GM18520 (cell line): ENCODE results near the gene MDM4.

Experiments
- ATAC-seq: cut with Tn5 transposase; IDR thresholded peaks from one replicate; pipeline ENCODE4 v1.9.1; 2021; ENCODE audit not compliant: unreplicated experiment

MDM4 gene

DNA sequence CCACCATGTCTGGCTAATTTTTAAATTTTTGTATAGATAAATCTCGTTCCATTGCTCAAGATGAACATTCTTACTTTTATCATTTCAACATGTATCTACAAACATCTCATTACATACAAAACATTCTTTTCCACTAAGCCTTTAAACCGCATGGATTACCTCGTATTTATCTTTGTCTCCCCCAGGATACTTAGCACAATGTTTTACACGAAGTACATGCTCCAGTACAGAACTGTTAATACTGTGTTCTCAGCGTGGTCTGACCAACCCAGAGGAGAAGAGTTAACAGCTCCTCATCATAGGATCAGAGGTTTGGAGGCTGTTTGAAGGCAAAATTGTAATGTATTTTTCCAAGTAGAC lies 29.0 kb upstream of the MDM4 start:
- ATAC-seq, result no peak

GRCh38 chr1:204491655-204492054 lies 24.6 kb upstream of the MDM4 start:
- ATAC-seq, result no peak

DNA sequence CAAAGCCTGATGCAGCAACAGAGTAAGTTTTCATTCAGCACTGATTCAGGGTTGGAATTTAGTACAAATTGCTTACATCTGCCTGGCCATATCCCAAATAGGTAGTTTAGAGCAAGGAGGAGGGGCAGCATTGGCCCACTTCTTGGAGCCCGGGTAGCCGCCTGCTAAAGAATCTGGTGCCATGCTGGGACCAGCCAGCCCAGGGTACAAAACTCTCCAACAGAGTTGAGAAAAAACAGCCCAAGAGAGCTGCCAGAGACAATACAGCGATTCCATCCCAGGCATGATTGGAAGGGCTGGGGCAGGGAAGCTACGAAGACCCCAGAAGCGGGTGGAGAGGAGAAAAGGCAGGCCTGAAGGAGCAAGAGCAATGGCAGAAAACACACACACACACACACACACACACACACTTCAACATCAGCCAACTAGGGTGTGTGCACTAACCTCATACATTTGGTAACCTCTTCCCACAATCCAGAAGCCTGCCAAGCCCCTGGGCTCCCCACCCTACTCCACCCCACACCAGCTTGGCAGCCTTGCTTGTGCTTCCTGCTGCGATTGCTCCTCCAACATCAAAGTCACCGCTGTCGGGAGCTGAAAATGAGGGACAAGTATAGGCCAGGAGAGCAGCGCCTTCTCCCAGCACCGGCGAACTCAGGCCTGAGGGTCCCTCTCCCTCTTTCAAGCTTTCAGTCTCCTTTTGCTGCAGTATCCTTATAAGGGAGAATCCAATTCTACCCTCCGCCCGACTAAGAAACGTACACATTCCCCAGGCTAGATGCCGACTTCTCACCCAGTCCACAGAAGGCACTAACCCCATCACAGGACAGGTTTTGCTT lies 22.8 kb upstream of the MDM4 start:
- no peak for ATAC-seq

DNA sequence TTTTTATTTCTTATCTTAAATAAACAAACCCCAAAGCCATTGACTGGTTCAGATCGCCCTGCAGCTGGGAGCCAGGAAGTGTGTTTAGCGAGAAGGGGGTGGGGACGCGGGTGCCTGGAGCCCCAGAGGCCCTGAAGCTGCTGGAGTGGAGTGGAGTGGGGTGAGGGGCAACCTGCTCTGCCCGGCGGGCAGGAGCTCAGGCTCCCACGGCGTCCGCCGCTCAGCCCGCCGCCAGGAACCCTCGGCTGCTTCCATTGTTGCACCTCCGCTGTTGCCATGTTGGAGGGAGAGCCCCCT lies 22.3 kb upstream of the MDM4 start:
- ATAC-seq, result no peak

DNA sequence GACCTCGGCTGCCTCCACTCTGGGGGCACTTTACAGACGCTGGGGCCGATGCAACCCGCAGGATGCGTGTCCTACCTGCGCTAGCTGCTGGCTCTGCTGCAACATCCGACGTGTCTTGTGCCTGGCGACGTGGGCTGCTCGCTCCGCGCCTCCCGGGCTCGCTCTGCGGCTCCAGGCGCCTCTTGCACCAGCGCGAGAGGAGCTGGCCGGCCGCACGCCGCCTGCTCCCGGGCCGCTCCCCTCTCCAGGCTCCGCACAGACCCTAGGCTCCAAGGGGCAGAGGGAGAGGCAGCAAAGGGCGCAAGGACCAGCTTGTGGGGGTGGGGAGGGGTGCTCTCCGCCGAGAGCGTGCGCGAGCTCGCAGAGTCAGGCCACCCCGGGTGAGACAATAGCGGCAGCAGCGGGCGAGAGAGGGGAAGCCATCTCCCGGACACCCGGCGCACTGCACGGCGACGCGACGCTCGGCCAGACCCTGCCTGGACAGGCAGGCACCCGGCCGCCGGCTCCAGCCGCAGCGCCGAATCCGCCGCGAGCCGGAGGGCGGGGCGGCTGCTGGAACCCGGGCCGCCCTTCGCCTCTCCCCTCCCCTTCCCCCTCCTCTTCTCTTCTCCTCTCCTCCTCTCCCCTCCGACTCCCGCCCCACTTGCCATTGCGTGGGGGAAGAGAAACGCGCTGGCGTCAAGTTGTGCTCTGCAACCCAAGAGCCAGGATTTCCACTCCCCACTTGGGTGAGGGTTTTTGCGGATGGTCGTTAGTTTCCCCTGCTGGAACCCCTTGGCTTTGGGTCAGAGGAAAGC lies 21.7 kb upstream of the MDM4 start, which contains the start of gene PIK3C2B:
TSS of gene PIK3C2B (minus strand) at position 525 of the 797 bp plus-strand sequence. CDS start 25,003 bp downstream, outside the sequence.
- ATAC-seq, result peak; percentile 68

DNA sequence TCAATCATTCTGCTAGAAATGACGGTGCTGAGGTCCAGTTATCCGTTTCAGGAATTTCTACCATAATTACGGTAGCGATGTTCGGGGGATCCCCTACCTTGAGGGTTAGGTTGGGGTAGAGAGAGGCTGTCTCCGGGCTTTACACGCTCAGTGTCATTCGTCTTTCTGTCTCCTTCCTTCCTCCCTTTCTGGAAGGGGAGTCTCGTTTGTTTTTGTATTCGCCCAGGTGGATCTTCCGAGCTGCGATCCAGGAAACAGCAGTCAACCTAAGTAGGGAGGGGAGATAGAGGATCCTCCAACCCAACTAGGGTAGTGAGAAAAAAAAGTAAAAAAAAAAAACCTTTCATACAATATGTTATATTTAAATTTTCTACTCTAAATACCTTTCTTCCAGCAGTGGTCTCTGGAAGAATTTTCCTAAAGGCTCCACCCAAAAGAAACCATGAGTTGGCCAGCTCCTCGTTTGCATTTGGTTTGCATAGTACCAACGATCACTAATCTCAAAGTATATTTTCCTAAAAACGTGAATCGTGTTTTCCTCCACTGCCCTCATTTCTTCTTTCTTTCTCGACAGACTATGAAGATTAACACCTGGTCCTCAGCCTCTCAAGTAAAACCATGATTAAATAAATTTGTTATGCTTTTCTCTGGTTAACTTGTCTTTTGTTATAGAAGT lies 21.0 kb upstream of the MDM4 start:
- peak; percentile 21 for ATAC-seq

DNA sequence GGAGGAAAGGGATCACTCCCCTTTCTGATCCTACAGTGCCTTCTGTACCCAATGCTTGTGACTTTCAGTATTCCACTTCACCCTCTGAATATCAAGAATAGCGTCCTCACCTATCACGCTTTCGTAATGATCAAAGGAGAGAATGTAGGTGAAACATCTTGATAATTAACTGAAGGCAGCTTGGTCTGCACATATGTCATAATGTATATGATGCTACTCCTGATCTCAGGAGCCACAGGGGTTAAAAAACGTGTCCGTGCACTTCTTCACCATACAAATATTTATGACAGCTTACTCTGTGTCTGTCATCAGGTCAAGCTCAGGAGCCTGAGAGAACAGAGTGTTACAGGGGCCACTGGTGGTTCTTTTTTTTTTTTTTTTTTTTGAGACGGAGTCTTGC lies 20.4 kb upstream of the MDM4 start:
- no peak for ATAC-seq

DNA sequence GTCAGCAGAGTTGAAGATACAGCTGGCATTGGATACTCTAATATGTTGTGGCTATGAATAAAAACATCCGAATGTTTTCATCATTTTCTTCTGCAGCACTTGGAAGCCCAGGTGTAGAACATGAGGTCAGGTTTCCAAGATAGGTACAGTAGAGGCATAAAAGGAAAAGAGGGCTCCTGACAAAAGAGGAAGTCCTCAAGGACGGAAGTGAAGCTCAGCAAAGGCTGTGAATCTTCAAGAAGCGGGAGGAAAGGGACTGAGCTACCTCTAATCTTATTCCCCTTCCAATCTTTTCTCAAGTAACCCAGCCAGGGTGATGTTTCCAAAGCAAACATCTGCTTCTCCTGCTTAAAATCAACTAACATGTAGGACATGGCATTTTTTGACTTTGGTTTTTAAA lies 17.2 kb upstream of the MDM4 start:
- ATAC-seq, result no peak

DNA sequence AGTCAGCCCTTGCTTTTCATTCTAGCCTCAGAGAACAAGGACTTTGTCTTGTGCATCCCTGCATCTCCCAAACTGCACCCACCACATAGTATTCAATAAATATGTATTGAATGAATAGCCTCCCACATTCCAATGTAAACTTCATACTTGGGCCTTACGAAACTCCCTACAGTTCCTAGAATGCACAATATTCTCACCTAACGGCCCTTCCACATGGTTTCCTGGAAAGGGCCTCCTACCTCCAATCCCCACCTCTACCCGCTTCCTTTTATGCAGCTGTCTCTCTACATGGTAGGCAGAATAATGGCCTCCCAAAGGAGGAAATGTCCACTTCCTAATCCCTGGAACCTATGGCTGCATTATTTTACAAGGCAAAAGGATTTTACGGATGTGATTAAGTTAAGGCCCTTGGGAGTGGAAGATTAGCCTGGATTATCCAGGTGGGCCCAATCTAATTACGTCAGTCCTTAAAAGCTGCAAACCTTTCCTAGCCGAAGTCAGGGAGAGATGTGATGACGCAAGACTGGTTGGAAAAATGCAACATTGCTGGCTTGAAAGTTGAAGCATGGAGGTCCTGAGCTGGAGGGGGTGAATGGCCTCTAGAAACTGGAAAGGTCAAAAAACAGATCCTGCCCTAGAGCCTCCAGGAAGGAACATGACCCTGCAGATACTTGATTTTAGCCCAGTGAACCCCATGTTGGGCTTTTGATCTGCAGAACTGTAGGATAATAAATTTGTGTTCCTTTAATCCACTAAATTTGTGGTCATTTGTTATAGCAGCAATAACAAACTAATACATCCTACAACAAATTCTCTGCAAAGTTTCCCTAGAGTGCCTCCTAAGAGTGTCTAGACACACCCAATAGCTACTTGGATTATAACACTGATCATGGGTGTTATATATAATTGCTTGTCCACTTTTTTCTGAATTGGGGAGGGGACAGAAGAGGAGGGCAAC lies 16.4 kb upstream of the MDM4 start:
- ATAC-seq, result no peak

- ATAC-seq, result no peak
These were observed 14.0 kb upstream of the MDM4 start for GRCh38 chr1:204502241-204502640.

- no peak for ATAC-seq
These were observed 12.9 kb upstream of the MDM4 start for GRCh38 chr1:204503122-204503912.

- no peak for ATAC-seq
These were observed 12.2 kb upstream of the MDM4 start for GRCh38 chr1:204503913-204504519.

GRCh38 chr1:204505674-204506200 lies 10.5 kb upstream of the MDM4 start:
- no peak for ATAC-seq

DNA sequence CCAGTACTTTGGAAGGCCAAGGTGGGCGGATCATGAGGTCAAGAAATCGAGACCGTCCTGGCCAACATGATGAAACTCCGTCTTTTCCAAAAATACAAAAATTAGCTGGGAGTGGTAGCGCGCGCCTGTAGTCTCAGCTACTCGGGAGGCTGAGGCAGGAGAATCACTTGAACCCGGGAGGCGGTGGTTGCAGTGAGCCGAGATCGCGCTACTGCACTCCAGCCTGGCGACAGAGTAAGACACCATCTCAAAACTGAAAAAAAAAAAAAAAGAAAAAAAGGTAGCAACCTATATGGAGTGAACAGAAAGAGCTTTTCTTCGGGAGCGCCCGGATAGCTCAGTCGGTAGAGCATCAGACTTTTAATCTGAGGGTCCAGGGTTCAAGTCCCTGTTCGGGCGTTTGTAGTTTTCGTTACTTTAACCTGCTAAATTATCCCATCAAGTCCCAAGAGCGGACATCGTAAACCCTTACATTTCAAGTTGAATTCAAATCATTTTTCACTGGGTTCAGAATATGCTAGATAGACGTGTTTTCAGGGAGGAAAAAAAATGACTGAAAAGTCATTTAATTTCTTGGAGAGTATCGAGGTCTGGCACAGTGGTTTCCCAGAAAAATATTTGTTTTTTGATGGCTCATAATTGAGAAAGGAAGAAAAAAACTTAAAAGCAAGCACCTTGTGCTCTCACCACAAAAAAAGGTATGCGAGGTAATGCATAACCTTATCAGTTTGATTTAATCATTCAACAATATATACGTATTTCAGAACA lies 9.8 kb upstream of the MDM4 start:
- peak; percentile 55 for ATAC-seq

GRCh38 chr1:204506969-204507316 lies 9.3 kb upstream of the MDM4 start:
- ATAC-seq, result peak; percentile 51

- ATAC-seq, result peak; percentile 7
These were observed 8.7 kb upstream of the MDM4 start for GRCh38 chr1:204507317-204508105.

DNA sequence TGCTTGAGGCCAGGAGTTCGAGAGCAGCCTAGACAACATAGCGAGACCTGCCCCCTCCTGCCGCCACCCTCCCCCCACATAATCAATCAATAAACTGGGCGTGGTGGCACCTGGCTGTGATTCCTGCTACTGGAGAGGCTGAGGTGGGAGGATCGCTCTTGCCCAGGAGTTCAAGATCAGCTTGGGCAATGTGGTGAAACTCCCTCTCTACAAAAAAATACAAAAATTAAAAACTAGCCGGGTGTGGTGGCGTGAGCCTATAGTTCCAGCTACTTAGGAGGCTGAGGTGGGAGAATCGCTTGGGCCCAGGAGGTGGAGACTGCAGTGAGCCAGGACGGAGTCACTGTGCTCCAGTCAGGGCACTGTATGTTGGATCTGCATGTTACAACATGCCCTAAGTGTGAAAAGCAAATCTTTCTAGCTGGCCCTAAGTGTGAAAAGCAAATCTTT lies 7.0 kb upstream of the MDM4 start:
- ATAC-seq, result no peak

DNA sequence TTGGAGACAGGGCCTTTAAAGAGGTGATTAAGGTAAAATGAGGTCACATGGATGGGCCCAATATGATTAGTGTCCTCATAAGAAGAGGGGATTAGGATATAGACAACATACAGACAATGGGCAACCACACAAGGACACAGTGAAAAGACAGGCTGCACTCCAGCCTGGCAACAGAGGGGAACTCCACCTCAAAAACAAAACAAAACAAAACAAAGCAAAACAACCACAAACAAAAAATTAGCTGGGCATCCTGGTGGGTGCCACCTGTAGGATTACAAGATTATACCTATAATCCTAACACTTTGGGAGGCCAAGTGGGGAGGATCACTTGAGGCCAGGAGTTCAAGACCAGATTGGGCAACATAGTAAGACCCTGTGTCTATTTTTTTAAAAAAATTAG lies 4.8 kb upstream of the MDM4 start:
- ATAC-seq, result no peak
